ENCODE data around the gene NDFIP2.

The NDFIP2 gene

GRCh38 chr13:79463604-79464003 lies 17.4 kb upstream of the NDFIP2 start:
- H3K4me1 ChIP-seq (ENCODE audit: control insufficient read depth, insufficient read depth, low read length), result no peaks in the 10 kb centered on the region
- H3K27me3 ChIP-seq (ENCODE audit: control insufficient read depth, insufficient read depth, low read length), result no peaks in the 10 kb centered on the region
- H3K4me3 ChIP-seq (ENCODE audit: low read depth, low read length), result no peak overlapping the region
- H3K9me3 ChIP-seq (ENCODE audit: control insufficient read depth, insufficient read depth, low read length), result no peaks in the 10 kb centered on the region
- H3K9ac ChIP-seq (ENCODE audit: low read depth, low read length), result no peak overlapping the region
- no peaks in the 10 kb centered on the region for H3K36me3 ChIP-seq (ENCODE audit: control insufficient read depth, insufficient read depth, low read length)

DNA sequence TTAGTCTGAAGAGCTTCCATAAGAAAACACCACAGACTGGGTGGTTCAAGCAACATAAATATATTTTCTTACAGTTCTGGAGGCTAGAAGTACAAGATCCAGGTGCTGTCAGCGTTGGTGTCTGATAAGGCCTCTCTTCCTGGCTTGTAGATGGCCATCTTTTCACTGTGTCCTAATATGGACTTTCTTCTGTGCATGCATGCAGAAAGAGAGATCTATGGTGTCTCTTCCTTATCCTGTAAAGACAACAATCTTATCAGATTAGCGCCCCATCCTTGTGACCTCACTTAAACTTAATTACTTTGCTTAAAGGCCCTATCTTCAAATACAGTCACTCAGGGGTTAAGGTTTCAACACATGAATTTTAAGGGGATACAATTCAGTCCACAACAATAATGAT lies 14.1 kb upstream of the NDFIP2 start:
- Histone ChIP-seq H3K9me3 (ENCODE audit: control insufficient read depth, insufficient read depth, low read length) (no peaks in the 10 kb centered on the region), H3K9ac (ENCODE audit: low read depth, low read length) (no peak overlapping the region), H3K4me1 (ENCODE audit: control insufficient read depth, insufficient read depth, low read length) (no peaks in the 10 kb centered on the region), H3K27me3 (ENCODE audit: control insufficient read depth, insufficient read depth, low read length) (no peaks in the 10 kb centered on the region), H3K4me3 (ENCODE audit: low read depth, low read length) (no peak overlapping the region), H3K36me3 (ENCODE audit: control insufficient read depth, insufficient read depth, low read length) (no peaks in the 10 kb centered on the region)

DNA sequence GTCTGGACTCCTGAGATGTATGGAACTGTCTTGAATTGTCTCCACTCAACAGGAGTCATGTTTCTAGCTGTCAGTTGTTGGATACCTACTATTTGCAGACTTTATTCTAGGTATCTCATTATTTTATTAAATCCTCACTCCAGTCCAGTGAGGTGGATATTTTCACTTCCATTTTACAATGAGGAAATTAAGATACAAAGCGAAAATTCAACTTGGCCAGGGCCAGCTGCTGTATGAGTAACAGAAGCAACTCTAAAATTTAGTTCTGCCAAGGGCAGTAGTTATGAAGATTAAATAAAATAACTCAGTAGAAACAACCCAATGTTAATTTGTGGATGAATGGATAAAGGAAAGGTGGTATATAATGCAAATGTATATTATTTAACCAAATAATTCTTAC lies 12.6 kb upstream of the NDFIP2 start:
- Histone ChIP-seq H3K36me3 (ENCODE audit: control insufficient read depth, insufficient read depth, low read length) (no peaks in the 10 kb centered on the region), H3K4me1 (ENCODE audit: control insufficient read depth, insufficient read depth, low read length) (no peaks in the 10 kb centered on the region), H3K9me3 (ENCODE audit: control insufficient read depth, insufficient read depth, low read length) (no peaks in the 10 kb centered on the region), H3K27me3 (ENCODE audit: control insufficient read depth, insufficient read depth, low read length) (no peaks in the 10 kb centered on the region), H3K9ac (ENCODE audit: low read depth, low read length) (no peak overlapping the region), H3K4me3 (ENCODE audit: low read depth, low read length) (no peak overlapping the region)

- H3K36me3 ChIP-seq (ENCODE audit: control insufficient read depth, insufficient read depth, low read length), result no peaks in the 10 kb centered on the region
- no peaks in the 10 kb centered on the region for H3K9me3 ChIP-seq (ENCODE audit: control insufficient read depth, insufficient read depth, low read length)
- H3K4me3 ChIP-seq (ENCODE audit: low read depth, low read length), result no peak overlapping the region
- H3K9ac ChIP-seq (ENCODE audit: low read depth, low read length), result no peak overlapping the region
- no peaks in the 10 kb centered on the region for H3K4me1 ChIP-seq (ENCODE audit: control insufficient read depth, insufficient read depth, low read length)
- no peaks in the 10 kb centered on the region for H3K27me3 ChIP-seq (ENCODE audit: control insufficient read depth, insufficient read depth, low read length)
Measured at GRCh38 chr13:79468819-79469218, 12.1 kb upstream of the NDFIP2 start.

DNA sequence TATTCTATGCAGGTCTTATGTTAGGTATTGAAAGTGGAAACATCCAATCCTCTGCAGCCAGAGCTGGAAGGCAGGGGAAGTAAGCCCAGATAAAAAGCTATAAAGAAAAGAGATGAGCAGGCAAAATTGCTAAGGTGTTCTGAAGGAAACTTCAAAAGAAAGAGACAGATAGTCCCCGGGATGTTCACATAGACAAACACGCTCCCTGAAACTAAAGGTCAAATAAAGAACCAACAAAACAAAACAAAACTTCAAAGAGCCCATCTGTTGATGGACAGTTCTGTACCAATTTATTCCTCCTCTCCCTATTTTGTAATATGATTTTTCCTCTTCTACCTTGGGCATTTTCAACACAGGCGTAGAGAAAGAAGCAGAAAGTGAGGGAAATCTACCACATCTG lies 11.3 kb upstream of the NDFIP2 start:
- H3K9ac ChIP-seq (ENCODE audit: low read depth, low read length), result no peak overlapping the region
- H3K4me3 ChIP-seq (ENCODE audit: low read depth, low read length), result no peak overlapping the region
- H3K9me3 ChIP-seq (ENCODE audit: control insufficient read depth, insufficient read depth, low read length), result no peaks in the 10 kb centered on the region
- no peaks in the 10 kb centered on the region for H3K27me3 ChIP-seq (ENCODE audit: control insufficient read depth, insufficient read depth, low read length)
- no peaks in the 10 kb centered on the region for H3K36me3 ChIP-seq (ENCODE audit: control insufficient read depth, insufficient read depth, low read length)
- H3K4me1 ChIP-seq (ENCODE audit: control insufficient read depth, insufficient read depth, low read length), result no peaks in the 10 kb centered on the region

DNA sequence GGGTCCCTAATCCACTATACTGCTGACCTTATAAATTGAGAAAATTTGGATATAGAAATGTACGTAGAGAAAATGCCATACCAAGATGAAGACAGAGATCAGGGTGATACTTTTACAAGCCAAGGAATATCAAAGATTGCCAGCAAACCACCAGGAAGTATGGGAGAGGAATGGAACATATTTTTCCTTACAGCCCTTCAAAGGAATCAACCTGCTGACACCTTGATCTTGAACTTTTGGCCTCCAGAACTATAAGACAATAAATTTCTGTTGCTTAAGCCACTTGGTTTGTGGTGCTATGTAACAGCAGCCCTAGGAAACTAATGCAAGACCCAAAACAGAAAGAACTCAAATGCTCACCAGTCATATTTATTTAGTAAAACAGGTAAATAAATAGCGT lies 10.3 kb upstream of the NDFIP2 start:
- H3K27me3 ChIP-seq (ENCODE audit: control insufficient read depth, insufficient read depth, low read length), result no peaks in the 10 kb centered on the region
- H3K9me3 ChIP-seq (ENCODE audit: control insufficient read depth, insufficient read depth, low read length), result no peaks in the 10 kb centered on the region
- no peak overlapping the region for H3K4me3 ChIP-seq (ENCODE audit: low read depth, low read length)
- H3K36me3 ChIP-seq (ENCODE audit: control insufficient read depth, insufficient read depth, low read length), result no peaks in the 10 kb centered on the region
- H3K4me1 ChIP-seq (ENCODE audit: control insufficient read depth, insufficient read depth, low read length), result no peaks in the 10 kb centered on the region
- H3K9ac ChIP-seq (ENCODE audit: low read depth, low read length), result no peak overlapping the region

GRCh38 chr13:79475569-79475968 lies 5.4 kb upstream of the NDFIP2 start:
- H3K4me1 ChIP-seq (ENCODE audit: control insufficient read depth, insufficient read depth, low read length), result no peaks in the 10 kb centered on the region
- H3K9ac ChIP-seq (ENCODE audit: low read depth, low read length), result no peak overlapping the region
- peaks cover 14% of the 10 kb centered on the region for H3K27me3 ChIP-seq (ENCODE audit: control insufficient read depth, insufficient read depth, low read length)
- H3K36me3 ChIP-seq (ENCODE audit: control insufficient read depth, insufficient read depth, low read length), result no peaks in the 10 kb centered on the region
- H3K9me3 ChIP-seq (ENCODE audit: control insufficient read depth, insufficient read depth, low read length), result no peaks in the 10 kb centered on the region
- H3K4me3 ChIP-seq (ENCODE audit: low read depth, low read length), result no peak overlapping the region

DNA sequence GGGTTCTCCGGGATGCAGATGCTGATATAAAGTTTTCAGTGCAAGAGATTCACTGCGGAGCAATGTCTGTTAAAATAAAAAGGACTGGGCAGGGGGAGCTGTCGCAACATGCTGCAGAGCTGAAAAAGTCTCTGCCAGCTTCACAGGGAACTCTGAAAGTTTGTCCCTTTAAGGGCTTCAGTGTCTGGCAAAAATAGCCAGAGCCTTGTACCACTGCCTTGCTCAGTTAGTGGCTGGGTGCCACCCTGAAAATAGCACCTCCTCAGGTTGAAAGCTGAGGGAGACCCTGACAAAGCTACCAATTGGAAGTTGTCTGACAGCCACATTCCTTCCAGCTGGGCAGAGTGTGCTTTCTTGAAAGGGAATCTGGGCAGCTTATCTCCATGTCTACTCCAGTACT lies 3.0 kb upstream of the NDFIP2 start:
- Histone ChIP-seq H3K4me3 (ENCODE audit: low read depth, low read length) (no peak overlapping the region), H3K9me3 (ENCODE audit: control insufficient read depth, insufficient read depth, low read length) (no peaks in the 10 kb centered on the region)

GRCh38 chr13:79479882-79480281 lies 1.1 kb upstream of the NDFIP2 start:
- no peaks in the 10 kb centered on the region for H3K36me3 ChIP-seq (ENCODE audit: control insufficient read depth, insufficient read depth, low read length)
- peaks cover 14% of the 10 kb centered on the region for H3K27me3 ChIP-seq (ENCODE audit: control insufficient read depth, insufficient read depth, low read length)
- no peaks in the 10 kb centered on the region for H3K4me1 ChIP-seq (ENCODE audit: control insufficient read depth, insufficient read depth, low read length)
- H3K4me3 ChIP-seq (ENCODE audit: low read depth, low read length), result no peak overlapping the region
- no peak overlapping the region for H3K9ac ChIP-seq (ENCODE audit: low read depth, low read length)
- H3K9me3 ChIP-seq (ENCODE audit: control insufficient read depth, insufficient read depth, low read length), result no peaks in the 10 kb centered on the region

More for the DNA sequence above, 3.0 kb upstream of the NDFIP2 start:
- Histone ChIP-seq H3K9ac (ENCODE audit: low read depth, low read length) (no peak overlapping the region), H3K4me1 (ENCODE audit: control insufficient read depth, insufficient read depth, low read length) (no peaks in the 10 kb centered on the region), H3K27me3 (ENCODE audit: control insufficient read depth, insufficient read depth, low read length) (peaks cover 14% of the 10 kb centered on the region), H3K36me3 (ENCODE audit: control insufficient read depth, insufficient read depth, low read length) (no peaks in the 10 kb centered on the region)

- Histone ChIP-seq H3K9me3 (ENCODE audit: control insufficient read depth, insufficient read depth, low read length) (no peaks in the 10 kb centered on the region), H3K4me3 (ENCODE audit: low read depth, low read length) (peak overlapping the region; percentile 86), H3K36me3 (ENCODE audit: control insufficient read depth, insufficient read depth, low read length) (no peaks in the 10 kb centered on the region), H3K27me3 (ENCODE audit: control insufficient read depth, insufficient read depth, low read length) (peaks cover 14% of the 10 kb centered on the region), H3K4me1 (ENCODE audit: control insufficient read depth, insufficient read depth, low read length) (no peaks in the 10 kb centered on the region), H3K9ac (ENCODE audit: low read depth, low read length) (peak overlapping the region; percentile 77)
Measured at GRCh38 chr13:79481685-79482052, 714 bp downstream of the NDFIP2 start.

DNA sequence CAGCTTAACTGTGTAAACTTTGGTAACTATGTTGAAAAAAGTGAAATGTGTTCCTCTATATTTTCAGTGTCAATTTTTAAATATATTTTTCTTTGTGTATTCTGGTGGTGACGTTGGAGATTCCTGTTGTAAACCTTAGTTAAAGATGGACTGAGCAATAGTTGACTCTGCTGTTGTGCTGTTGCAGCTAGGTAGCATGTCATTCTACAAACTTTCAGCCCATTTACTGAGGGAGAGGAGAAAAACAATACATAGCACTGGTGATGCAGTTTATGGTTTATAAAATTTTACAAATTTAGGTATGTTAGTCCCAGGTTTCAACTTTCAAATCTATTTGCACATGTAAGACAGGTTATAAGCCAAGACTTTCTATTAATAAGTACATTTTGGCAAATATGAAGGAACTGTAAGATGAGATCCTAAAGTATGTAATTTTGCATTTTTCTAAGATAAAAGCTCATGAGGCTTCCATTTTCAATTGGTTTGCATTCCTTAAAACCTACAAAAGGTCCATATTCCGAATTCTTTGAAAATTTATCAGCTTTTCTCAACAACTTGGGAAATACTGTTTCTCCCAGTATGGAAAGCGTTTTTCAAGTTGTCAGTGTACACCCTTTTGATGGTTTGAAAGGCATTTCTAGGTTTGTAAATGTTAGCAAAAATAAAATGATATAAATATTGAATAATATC lies 1.5 kb downstream of the NDFIP2 start:
- Histone ChIP-seq H3K9ac (ENCODE audit: low read depth, low read length) (no peak overlapping the region), H3K36me3 (ENCODE audit: control insufficient read depth, insufficient read depth, low read length) (no peaks in the 10 kb centered on the region), H3K27me3 (ENCODE audit: control insufficient read depth, insufficient read depth, low read length) (peaks cover 14% of the 10 kb centered on the region), H3K9me3 (ENCODE audit: control insufficient read depth, insufficient read depth, low read length) (no peaks in the 10 kb centered on the region), H3K4me1 (ENCODE audit: control insufficient read depth, insufficient read depth, low read length) (no peaks in the 10 kb centered on the region), H3K4me3 (ENCODE audit: low read depth, low read length) (peak overlapping the region; percentile 86)

GRCh38 chr13:79483086-79483706 lies 2.2 kb downstream of the NDFIP2 start:
- Histone ChIP-seq H3K4me3 (ENCODE audit: low read depth, low read length) (no peak overlapping the region), H3K9me3 (ENCODE audit: control insufficient read depth, insufficient read depth, low read length) (no peaks in the 10 kb centered on the region), H3K4me1 (ENCODE audit: control insufficient read depth, insufficient read depth, low read length) (no peaks in the 10 kb centered on the region), H3K36me3 (ENCODE audit: control insufficient read depth, insufficient read depth, low read length) (no peaks in the 10 kb centered on the region), H3K27me3 (ENCODE audit: control insufficient read depth, insufficient read depth, low read length) (peaks cover 14% of the 10 kb centered on the region), H3K9ac (ENCODE audit: low read depth, low read length) (no peak overlapping the region)

Measured in iPS-15b (cell line).